MM.1S (cell line): ENCODE data around the gene CCDC40.

Experiments
- EZH2 ChIP-seq: fragments of 300-600 bp; sonication (generic); optimal IDR thresholded peaks from 2 replicates; pipeline ENCODE3; 2017; ENCODE audit warnings: low read depth, mild to moderate bottlenecking, antibody characterized with exemption, low read length, mixed read lengths
- EZH2phosphoT487 ChIP-seq: fragments of 300-600 bp; sonication (generic); IDR thresholded peaks from 2 replicates; pipeline ENCODE4 v1.6.1; 2018; ENCODE audit warnings: antibody characterized with exemption, low read length
- TF ChIP-seq, protein P1 (sequence below): fragments of 300-600 bp; sonication (generic); IDR thresholded peaks from 2 replicates; pipeline ENCODE4 v1.5.1; 2016; ENCODE audit warnings: antibody characterized with exemption, low read length, mixed read lengths

GRCh38 chr17:79991924-79992648 is 44.4 kb upstream of the CCDC40 start:
- TF ChIP-seq, protein P1, sequence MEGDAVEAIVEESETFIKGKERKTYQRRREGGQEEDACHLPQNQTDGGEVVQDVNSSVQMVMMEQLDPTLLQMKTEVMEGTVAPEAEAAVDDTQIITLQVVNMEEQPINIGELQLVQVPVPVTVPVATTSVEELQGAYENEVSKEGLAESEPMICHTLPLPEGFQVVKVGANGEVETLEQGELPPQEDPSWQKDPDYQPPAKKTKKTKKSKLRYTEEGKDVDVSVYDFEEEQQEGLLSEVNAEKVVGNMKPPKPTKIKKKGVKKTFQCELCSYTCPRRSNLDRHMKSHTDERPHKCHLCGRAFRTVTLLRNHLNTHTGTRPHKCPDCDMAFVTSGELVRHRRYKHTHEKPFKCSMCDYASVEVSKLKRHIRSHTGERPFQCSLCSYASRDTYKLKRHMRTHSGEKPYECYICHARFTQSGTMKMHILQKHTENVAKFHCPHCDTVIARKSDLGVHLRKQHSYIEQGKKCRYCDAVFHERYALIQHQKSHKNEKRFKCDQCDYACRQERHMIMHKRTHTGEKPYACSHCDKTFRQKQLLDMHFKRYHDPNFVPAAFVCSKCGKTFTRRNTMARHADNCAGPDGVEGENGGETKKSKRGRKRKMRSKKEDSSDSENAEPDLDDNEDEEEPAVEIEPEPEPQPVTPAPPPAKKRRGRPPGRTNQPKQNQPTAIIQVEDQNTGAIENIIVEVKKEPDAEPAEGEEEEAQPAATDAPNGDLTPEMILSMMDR, result no peak
- no peak for TF ChIP-seq EZH2phosphoT487
- no peak for TF ChIP-seq EZH2
